MM.1S (cell line): ENCODE results near the gene FERMT2.

Experiments used
- EZH2 ChIP-seq: fragments of 300-600 bp; sonication (generic); optimal IDR thresholded peaks from 2 replicates; pipeline ENCODE3; 2017; ENCODE audit warnings: low read depth, mild to moderate bottlenecking, antibody characterized with exemption, low read length, mixed read lengths
- EZH2phosphoT487 ChIP-seq: fragments of 300-600 bp; sonication (generic); IDR thresholded peaks from 2 replicates; pipeline ENCODE4 v1.6.1; 2018; ENCODE audit warnings: antibody characterized with exemption, low read length
- TF ChIP-seq, protein P1 (sequence below): fragments of 300-600 bp; sonication (generic); IDR thresholded peaks from 2 replicates; pipeline ENCODE4 v1.5.1; 2016; ENCODE audit warnings: antibody characterized with exemption, low read length, mixed read lengths

DNA sequence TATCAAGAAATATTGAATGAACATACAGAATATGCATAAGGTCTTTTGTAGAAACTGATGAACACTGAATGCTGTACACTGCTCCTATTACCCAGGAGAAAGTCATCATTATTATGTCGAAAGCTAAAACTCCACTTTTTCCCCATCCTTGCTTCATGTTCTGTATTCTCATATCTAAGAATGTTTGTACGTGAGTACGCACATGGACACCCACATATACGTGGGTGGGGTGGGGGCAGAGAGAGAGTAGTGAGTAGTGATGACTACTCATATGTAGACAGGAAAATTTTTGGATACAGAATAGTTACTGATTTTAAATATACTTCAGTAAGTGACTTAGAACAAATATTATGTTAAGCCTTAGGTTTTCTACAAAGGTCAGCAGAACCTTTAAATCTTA, 75.1 kb downstream of the FERMT2 start:
- TF ChIP-seq, protein P1, sequence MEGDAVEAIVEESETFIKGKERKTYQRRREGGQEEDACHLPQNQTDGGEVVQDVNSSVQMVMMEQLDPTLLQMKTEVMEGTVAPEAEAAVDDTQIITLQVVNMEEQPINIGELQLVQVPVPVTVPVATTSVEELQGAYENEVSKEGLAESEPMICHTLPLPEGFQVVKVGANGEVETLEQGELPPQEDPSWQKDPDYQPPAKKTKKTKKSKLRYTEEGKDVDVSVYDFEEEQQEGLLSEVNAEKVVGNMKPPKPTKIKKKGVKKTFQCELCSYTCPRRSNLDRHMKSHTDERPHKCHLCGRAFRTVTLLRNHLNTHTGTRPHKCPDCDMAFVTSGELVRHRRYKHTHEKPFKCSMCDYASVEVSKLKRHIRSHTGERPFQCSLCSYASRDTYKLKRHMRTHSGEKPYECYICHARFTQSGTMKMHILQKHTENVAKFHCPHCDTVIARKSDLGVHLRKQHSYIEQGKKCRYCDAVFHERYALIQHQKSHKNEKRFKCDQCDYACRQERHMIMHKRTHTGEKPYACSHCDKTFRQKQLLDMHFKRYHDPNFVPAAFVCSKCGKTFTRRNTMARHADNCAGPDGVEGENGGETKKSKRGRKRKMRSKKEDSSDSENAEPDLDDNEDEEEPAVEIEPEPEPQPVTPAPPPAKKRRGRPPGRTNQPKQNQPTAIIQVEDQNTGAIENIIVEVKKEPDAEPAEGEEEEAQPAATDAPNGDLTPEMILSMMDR, result no peak
- TF ChIP-seq EZH2, result no peak
- no peak for TF ChIP-seq EZH2phosphoT487
